ENCODE data around the gene KHDC4. TPM values are rescaled to one million over a fixed set of nuclear protein-coding genes. Genes with fewer than 3 reads are reported as not detected.

Gene KHDC4
- total and polyA plus RNA-seq, 9 of the 15 experiments (the other 6 are each of a cell fraction or from before 2014, with no cell fraction given) = 12.1 to 185 (median 65.6) TPM

DNA sequence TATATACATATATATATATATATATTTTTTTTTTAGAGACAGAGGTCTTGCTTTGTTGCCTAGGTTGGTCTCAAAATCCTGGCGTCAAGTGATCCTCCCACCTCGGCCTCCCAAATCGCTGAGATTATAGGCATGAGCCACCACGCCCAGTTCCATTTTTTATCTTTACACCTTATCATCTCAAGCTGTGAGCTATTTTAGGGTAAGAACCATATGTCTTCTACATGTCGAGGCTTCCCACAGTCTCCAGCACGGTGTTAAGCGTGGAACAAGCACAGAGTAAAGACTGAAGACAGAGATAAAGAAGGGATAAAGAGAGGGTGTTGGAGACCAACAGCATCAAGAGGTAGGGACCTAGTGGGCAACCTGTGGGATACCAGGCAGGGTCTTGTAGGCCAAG, 30.0 kb upstream of the KHDC4 start (continued):
- TF ChIP-seq RCOR1 (IDR thresholded peaks at IDR 0.05; ENCODE audit: borderline replicate concordance in 1 of 2, low read depth in 2 of 2, low read length in 2 of 2) = 0 out of 4 replicates have a peak, but pooled peaks of 1 of the 2 experiments have one; percentile 6
- TF ChIP-seq MEF2D (tag; conservative IDR thresholded peaks at IDR 0.05; ENCODE audit: low read depth) = peak; percentile 98

DNA sequence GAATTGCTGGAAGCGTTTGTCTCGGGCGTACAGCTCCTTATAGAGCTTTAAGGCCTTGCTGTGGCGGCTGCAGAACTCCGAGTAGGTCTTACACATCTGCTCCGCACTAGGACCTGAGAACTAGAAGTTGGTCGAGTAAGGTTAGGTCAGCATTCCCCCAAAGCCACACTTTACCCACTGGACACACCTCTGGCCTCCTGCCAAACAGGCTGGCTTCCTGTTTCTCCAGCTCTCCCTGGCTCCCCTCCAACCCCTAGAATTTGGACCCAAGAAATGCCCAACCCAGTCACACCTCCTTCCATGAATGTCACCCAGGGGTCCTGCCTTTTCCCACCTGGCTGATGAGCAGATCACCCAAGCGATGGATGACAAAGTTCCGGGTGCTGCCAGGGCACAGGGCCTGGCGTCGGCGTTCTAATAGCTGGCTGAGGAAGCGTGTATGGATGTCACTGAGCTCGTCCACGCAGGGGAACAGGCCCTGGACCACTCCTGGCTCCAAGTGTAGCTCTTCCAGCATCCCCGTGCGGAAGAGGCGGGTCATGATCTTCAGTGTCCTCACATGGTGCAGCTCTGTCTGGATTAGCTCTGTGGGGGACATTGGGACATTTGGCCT, 28.5 kb upstream of the KHDC4 start:
- BruUV-seq (replicated peaks) = no TSS peak
- in situ Hi-C loops (cut with MboI) (no loop called here), intact Hi-C loops (cut with micrococcal nuclease) (no loop called here)
- no peak overlapping the region for H3K4me2 ChIP-seq (ENCODE audit: insufficient read depth, low read length)
- peaks cover 5% of the 10 kb centered on the region for H3K9me1 ChIP-seq (ENCODE audit: control insufficient read depth, insufficient read depth, low read length)
- TF ChIP-seq NFIC (IDR thresholded peaks at IDR 0.05) = peak; percentile 73
- TF ChIP-seq, protein P1, sequence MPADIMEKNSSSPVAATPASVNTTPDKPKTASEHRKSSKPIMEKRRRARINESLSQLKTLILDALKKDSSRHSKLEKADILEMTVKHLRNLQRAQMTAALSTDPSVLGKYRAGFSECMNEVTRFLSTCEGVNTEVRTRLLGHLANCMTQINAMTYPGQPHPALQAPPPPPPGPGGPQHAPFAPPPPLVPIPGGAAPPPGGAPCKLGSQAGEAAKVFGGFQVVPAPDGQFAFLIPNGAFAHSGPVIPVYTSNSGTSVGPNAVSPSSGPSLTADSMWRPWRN (IDR thresholded peaks at IDR 0.05; ENCODE audit: low read depth) = no peak
- TF ChIP-seq POLR2G (IDR thresholded peaks at IDR 0.05; ENCODE audit: low read depth, low read length) = peak; percentile 41; the same call in 1 of the 2 replicates
- POLR2A ChIA-PET = interaction anchor here (0.6 to 5.6 kb wide), 7 partner anchors 8 to 39 kb away, joined by 3 to 26 read pairs (median 6); no protein-coding TSS in a partner anchor
- no peaks in the 10 kb centered on the region for H3K9me3 ChIP-seq (replicated peaks; ENCODE audit: control insufficient read depth, insufficient read depth, low read depth, low read length)
- H4K20me1 ChIP-seq (replicated peaks; ENCODE audit: control insufficient read depth, insufficient read depth, low read length) = peaks cover 11% of the 10 kb centered on the region; the same call in 1 of the 2 replicates
- DNase-seq (ENCODE audit: extremely low read depth in 1 of 4, low spot score in 3 of 4) (no peak), FAIRE-seq (no peak), ATAC-seq (no peak)
- no peak overlapping the region for H2AFZ ChIP-seq (ENCODE audit: low read depth, low read length)
- H3K4me3 ChIP-seq = no peak overlapping the region
- H3K27ac ChIP-seq (ENCODE audit: extremely low read depth, low read depth, low read length) = no peak overlapping the region; the same call in 2 of the 3 replicates
- no peaks in the 10 kb centered on the region for H3K27me3 ChIP-seq (ENCODE audit: control insufficient read depth in 2 of 2, insufficient read depth in 2 of 2, low read length in 2 of 2)
- H3K9ac ChIP-seq (ENCODE audit: insufficient read depth in 1 of 2, low read depth in 2 of 2, low read length in 2 of 2) = peak overlapping the region in 1 of 2 experiments; percentile 41; a peak in 1 of 4 replicates
- CTCF ChIA-PET (ENCODE audit: low intra/inter-chr PET ratio) = interaction anchor here (2.0 kb wide), 1 partner anchor 104 kb away, joined by 5 read pairs; no protein-coding TSS in a partner anchor
- H3K79me2 ChIP-seq (ENCODE audit: control insufficient read depth, insufficient read depth, low read length) = peaks cover 16% of the 10 kb centered on the region; the same call in 2 of the 3 replicates
- H3K4me1 ChIP-seq (replicated peaks in 1 of 2; ENCODE audit: control insufficient read depth in 2 of 2, insufficient read depth in 2 of 2, low read length in 2 of 2) = peaks cover 3 to 28% of the 10 kb centered on the region in 2 experiments; a peak in 4 of 5 replicates
- peaks cover 90% of the 10 kb centered on the region; the same call in 2 of the 3 replicates for H3K36me3 ChIP-seq (ENCODE audit: control insufficient read depth, insufficient read depth, low read length)
- 93% methylated on average over 18 of the region's 18 CpGs for WGBS (ENCODE audit: insufficient coverage, low coverage, missing lambda C conversion rate)

Measured in K562 (cell line).